Retina (tissue), 1 donor: Measurements from ENCODE around the gene ANKRD62.
A peak's percentile ranks its signal among the peaks of the same experiment; 100 is the strongest.
"Not testable (repeated sequence)": the region's sequence is repeated elsewhere in the genome, so short reads cannot be mapped to it uniquely, and the experiment has no call there.

ENCODE experiments used
- DNase-seq: peaks from one replicate; pipeline ENCODE4 v3.0.0-alpha.2; 2016

The ANKRD62 gene

GRCh38 chr18:12066910-12067511 is 26.6 kb upstream of the ANKRD62 start:
- DNase-seq = no peak

GRCh38 chr18:12067671-12068070 is 26.0 kb upstream of the ANKRD62 start:
- no peak for DNase-seq

- DNase-seq = not testable (repeated sequence)
Observed at GRCh38 chr18:12068316-12068949, 25.2 kb upstream of the ANKRD62 start.

GRCh38 chr18:12068950-12069320 is 24.7 kb upstream of the ANKRD62 start:
- no peak for DNase-seq

- DNase-seq = not testable (repeated sequence)
Observed at GRCh38 chr18:12071066-12071465, 22.6 kb upstream of the ANKRD62 start.

GRCh38 chr18:12072996-12073395 is 20.6 kb upstream of the ANKRD62 start:
- DNase-seq = no peak

- no peak for DNase-seq
Observed at GRCh38 chr18:12074736-12075135, 18.9 kb upstream of the ANKRD62 start.

GRCh38 chr18:12076424-12077140 is 17.1 kb upstream of the ANKRD62 start:
- DNase-seq = peak; percentile 23

GRCh38 chr18:12077994-12078393 is 15.6 kb upstream of the ANKRD62 start:
- not testable (repeated sequence) for DNase-seq

GRCh38 chr18:12079491-12080237 is 14.0 kb upstream of the ANKRD62 start:
- DNase-seq = no peak

GRCh38 chr18:12085136-12085535 is 8.5 kb upstream of the ANKRD62 start:
- DNase-seq = no peak

GRCh38 chr18:12085786-12086185 is 7.9 kb upstream of the ANKRD62 start:
- DNase-seq = no peak

GRCh38 chr18:12086249-12086648 is 7.4 kb upstream of the ANKRD62 start:
- no peak for DNase-seq

- no peak for DNase-seq
Observed at GRCh38 chr18:12086677-12087470, 6.8 kb upstream of the ANKRD62 start.

GRCh38 chr18:12087471-12088025 is 6.1 kb upstream of the ANKRD62 start:
- no peak for DNase-seq

GRCh38 chr18:12088096-12088495 is 5.5 kb upstream of the ANKRD62 start:
- DNase-seq = no peak

- no peak for DNase-seq
Observed at GRCh38 chr18:12088731-12089375, 4.8 kb upstream of the ANKRD62 start.

- no peak for DNase-seq
Observed at GRCh38 chr18:12091538-12092141, 2.0 kb upstream of the ANKRD62 start.

- no peak for DNase-seq
Observed at GRCh38 chr18:12092398-12093229, 1.0 kb upstream of the ANKRD62 start.

- DNase-seq = no peak
Observed at GRCh38 chr18:12098374-12098773, 4.7 kb downstream of the ANKRD62 start.
